Ishikawa (cell line): ENCODE data around the gene ARSA.
A peak's percentile ranks its signal among the peaks of the same experiment; 100 is the strongest.

Source experiments
- CEBPB ChIP-seq: IDR thresholded peaks from 2 replicates; pipeline ENCODE4 v1.6.1; 2012
- CREB1 ChIP-seq: IDR thresholded peaks from 2 replicates; pipeline ENCODE4 v1.6.1; 2012; ENCODE audit warnings: low read depth
- EGR1 ChIP-seq: IDR thresholded peaks from 2 replicates; pipeline ENCODE4 v1.6.1; 2012
- EP300 ChIP-seq: IDR thresholded peaks from 2 replicates; pipeline ENCODE4 v1.6.1; 2012; ENCODE audit warnings: borderline replicate concordance
- FOXM1 ChIP-seq: IDR thresholded peaks from 2 replicates; pipeline ENCODE4 v1.6.1; 2012; ENCODE audit warnings: low read depth, borderline replicate concordance
- MAX ChIP-seq: IDR thresholded peaks from 2 replicates; pipeline ENCODE4 v1.6.1; 2012
- NFIC ChIP-seq: IDR thresholded peaks from 2 replicates; pipeline ENCODE4 v1.6.1; 2012
- RAD21 ChIP-seq: IDR thresholded peaks from 2 replicates; pipeline ENCODE4 v1.6.1; 2012; ENCODE audit warnings: low read depth
- REST ChIP-seq: IDR thresholded peaks from 2 replicates; pipeline ENCODE4 v1.6.1; 2012; ENCODE audit warnings: low read depth, mild to moderate bottlenecking
- TAF1 ChIP-seq: IDR thresholded peaks from 2 replicates; pipeline ENCODE4 v1.6.1; 2012; ENCODE audit warnings: low read depth, mild to moderate bottlenecking
- TCF12 ChIP-seq: IDR thresholded peaks from 2 replicates; pipeline ENCODE4 v1.6.1; 2012; ENCODE audit warnings: low read depth
- TEAD4 ChIP-seq: IDR thresholded peaks from 2 replicates; pipeline ENCODE4 v1.6.1; 2012
- USF1 ChIP-seq: IDR thresholded peaks from 2 replicates; pipeline ENCODE4 v1.6.1; 2012
- YY1 ChIP-seq: IDR thresholded peaks from 2 replicates; pipeline ENCODE4 v1.6.1; 2012; ENCODE audit warnings: low read depth
- ZBTB7A ChIP-seq: IDR thresholded peaks from 2 replicates; pipeline ENCODE4 v1.6.1; 2012; ENCODE audit warnings: low read depth

ARSA gene

GRCh38 chr22:50600967-50601668 is 26.8 kb downstream of the ARSA start:
- TF ChIP-seq TCF12 = no peak
- TF ChIP-seq EGR1 = peak; percentile 28; the same call in 1 of the 2 replicates
- TF ChIP-seq ZBTB7A = 0 out of 2 replicates have a peak, but pooled peaks have one; percentile 25
- no peak for TF ChIP-seq FOXM1

- TF ChIP-seq REST (no peak), USF1 (0 out of 2 replicates have a peak, but pooled peaks have one; percentile 18), MAX (no peak), EGR1 (no peak), ZBTB7A (no peak; the same call in 1 of the 2 replicates), TCF12 (no peak), NFIC (no peak), CREB1 (no peak), FOXM1 (no peak), YY1 (0 out of 2 replicates have a peak, but pooled peaks have one; percentile 33), TEAD4 (no peak), EP300 (no peak), RAD21 (no peak), CEBPB (no peak), TAF1 (no peak)
These were observed 27.4 kb downstream of the ARSA start, which contains the start of gene MAPK8IP2 for GRCh38 chr22:50600538-50600937. Gene MAPK8IP2 (plus strand): TSS chr22:50600793. CDS start chr22:50600819, 26 bp downstream.

- no peak for TF ChIP-seq CEBPB
- TF ChIP-seq REST = peak; percentile 98
- TF ChIP-seq EGR1 = no peak
- no peak for TF ChIP-seq TCF12
- TF ChIP-seq EP300 = no peak
- no peak; the same call in 1 of the 2 replicates for TF ChIP-seq TEAD4
- TF ChIP-seq CREB1 = no peak
- no peak for TF ChIP-seq FOXM1
- TF ChIP-seq USF1 = no peak
- peak; percentile 60 for TF ChIP-seq ZBTB7A
- no peak for TF ChIP-seq YY1
- TF ChIP-seq MAX = peak; percentile 92
These were observed 28.0 kb downstream of the ARSA start for GRCh38 chr22:50599816-50600455.

GRCh38 chr22:50597097-50597496 is 30.9 kb downstream of the ARSA start:
- TF ChIP-seq REST (no peak), ZBTB7A (no peak)
